WTC11 (cell line): ENCODE measurements around the gene INTS2. TPM values are rescaled to one million over a fixed set of nuclear protein-coding genes. Genes with fewer than 3 reads are reported as not detected.

ENCODE experiments used
- ATAC-seq: fragments of 200-7000 bp; cut with Tn5 transposase; 2 replicates; pipeline ENCODE4 v1.10.0; 2021; ENCODE audit warnings: mild to moderate bottlenecking, moderate library complexity
- CTCF ChIA-PET: fragments of 300-600 bp; sonication (Branson Sonifier 250); formaldehyde crosslinking; loops from one replicate; lab custom pipeline; 2021; ENCODE audit warnings: antibody characterized with exemption; lab: Charles Lee
- POLR2A ChIA-PET: fragments of 350-600 bp; sonication (Branson Sonifier 250); formaldehyde crosslinking; loops from one replicate; lab custom pipeline; 2021; ENCODE audit warnings: antibody characterized with exemption; lab: Charles Lee
- DNase-seq: peaks from one replicate; pipeline ENCODE4 v3.0.0; 2021; ENCODE audit warnings: low spot score
- H3K27ac Mint-ChIP-seq: 2 replicates; pipeline ENCODE4 v1.8.0; 2021; ENCODE audit warnings: mixed read lengths
- H3K27me3 Mint-ChIP-seq: 2 replicates; pipeline ENCODE4 v1.8.0; 2021; ENCODE audit warnings: low read depth, mild to moderate bottlenecking, moderate library complexity, mixed read lengths
- H3K36me3 Mint-ChIP-seq: 2 replicates; pipeline ENCODE4 v1.8.0; 2021; ENCODE audit warnings: mixed read lengths
- H3K4me1 Mint-ChIP-seq: 2 replicates; pipeline ENCODE4 v1.8.0; 2022; ENCODE audit warnings: mixed read lengths
- H3K4me3 Mint-ChIP-seq: 2 replicates; pipeline ENCODE4 v1.8.0; 2021; ENCODE audit warnings: mild to moderate bottlenecking, moderate library complexity, mixed read lengths
- H3K9me3 Mint-ChIP-seq: 2 replicates; pipeline ENCODE4 v1.8.0; 2021; ENCODE audit warnings: mixed read lengths
- AR ChIP-seq: fragments of 250-450 bp; sonication (Bioruptor Pico); IDR thresholded peaks from 2 replicates; pipeline ENCODE4 v1.9.0; 2021; ENCODE audit warnings: mild to moderate bottlenecking
- ATF3 ChIP-seq: sonication (generic); formaldehyde crosslinking; conservative IDR thresholded peaks from 2 replicates; pipeline ENCODE4 v1.8.1; 2022; ENCODE audit warnings: mild to moderate bottlenecking, missing genetic modification reagents
- ATF6 ChIP-seq: sonication (generic); formaldehyde crosslinking; IDR thresholded peaks from 2 replicates; pipeline ENCODE4 v1.8.1; 2023; ENCODE audit warnings: mild to moderate bottlenecking, missing genetic modification reagents
- CREM ChIP-seq: sonication (generic); formaldehyde crosslinking; IDR thresholded peaks from 2 replicates; pipeline ENCODE4 v1.8.1; 2022; ENCODE audit warnings: mild to moderate bottlenecking, missing genetic modification reagents, moderate library complexity
- E2F4 ChIP-seq: sonication (generic); formaldehyde crosslinking; IDR thresholded peaks from 2 replicates; pipeline ENCODE4 v1.8.1; 2022; ENCODE audit warnings: low read depth, mild to moderate bottlenecking, moderate library complexity, missing genetic modification reagents, borderline replicate concordance
- ERG ChIP-seq: fragments of 250-450 bp; sonication (Bioruptor Pico); IDR thresholded peaks from 2 replicates; pipeline ENCODE4 v1.8.0; 2021; ENCODE audit warnings: mild to moderate bottlenecking
- FOXK1 ChIP-seq: sonication (generic); formaldehyde crosslinking; IDR thresholded peaks from 2 replicates; pipeline ENCODE4 v1.8.0; 2022; ENCODE audit warnings: mild to moderate bottlenecking, moderate library complexity, missing genetic modification reagents
- GTF2I ChIP-seq: fragments of 250-450 bp; sonication (Bioruptor Pico); conservative IDR thresholded peaks from 2 replicates; pipeline ENCODE4 v1.4.0; 2021; ENCODE audit warnings: mild to moderate bottlenecking
- NFE2L1 ChIP-seq: sonication (generic); formaldehyde crosslinking; IDR thresholded peaks from 2 replicates; pipeline ENCODE4 v1.8.1; 2023; ENCODE audit warnings: missing genetic modification reagents
- NR3C1 ChIP-seq: sonication (generic); formaldehyde crosslinking; conservative IDR thresholded peaks from 2 replicates; pipeline ENCODE4 v1.8.1; 2023; ENCODE audit warnings: low read depth, mild to moderate bottlenecking, missing genetic modification reagents
- PREB ChIP-seq: sonication (generic); formaldehyde crosslinking; IDR thresholded peaks from 2 replicates; pipeline ENCODE4 v1.8.1; 2022; ENCODE audit warnings: mild to moderate bottlenecking, missing genetic modification reagents, moderate library complexity, borderline replicate concordance
- SMAD4 ChIP-seq: sonication (generic); formaldehyde crosslinking; IDR thresholded peaks from 2 replicates; pipeline ENCODE4 v1.8.0; 2022; ENCODE audit warnings: mild to moderate bottlenecking, missing genetic modification reagents
- TEAD1 ChIP-seq: sonication (generic); formaldehyde crosslinking; IDR thresholded peaks from 2 replicates; pipeline ENCODE4 v1.8.0; 2022; ENCODE audit warnings: mild to moderate bottlenecking, missing genetic modification reagents
- TEAD4 ChIP-seq: sonication (generic); formaldehyde crosslinking; IDR thresholded peaks from 2 replicates; pipeline ENCODE4 v1.8.0; 2022; ENCODE audit warnings: mild to moderate bottlenecking, missing genetic modification reagents
- USF2 ChIP-seq: sonication (generic); formaldehyde crosslinking; IDR thresholded peaks from 2 replicates; pipeline ENCODE4 v1.8.1; 2023; ENCODE audit warnings: mild to moderate bottlenecking, missing genetic modification reagents, moderate library complexity
- total RNA-seq: library from RNA; stranded (reverse); gene quantifications from 3 replicates; pipeline ENCODE4 v1.2.3, GENCODE V29; 2021

The INTS2 gene
- total RNA-seq, 1 experiment from 2014 or later = 24.9 TPM

GRCh38 chr17:61869138-61869537, 58.6 kb downstream of the INTS2 start (continued):
- TF ChIP-seq AR (CRISPR knock-in tag) (no peak), TEAD4 (CRISPR knock-in tag) (no peak), E2F4 (CRISPR knock-in tag) (no peak), PREB (CRISPR knock-in tag) (no peak)

- H3K27ac Mint-ChIP-seq = no peak overlapping the region
- no peak for ATAC-seq
- H3K27me3 Mint-ChIP-seq = no peaks in the 10 kb centered on the region
- TF ChIP-seq CREM = no peak
- TF ChIP-seq USF2 = no peak
- TF ChIP-seq GTF2I = no peak
- TF ChIP-seq ERG (CRISPR knock-in tag) = no peak
- TF ChIP-seq ATF6 (CRISPR knock-in tag) = no peak
- no peak for TF ChIP-seq AR (CRISPR knock-in tag)
- no peak for TF ChIP-seq SMAD4 (CRISPR knock-in tag)
- TF ChIP-seq FOXK1 = no peak
- no peak for TF ChIP-seq TEAD1 (CRISPR knock-in tag)
- TF ChIP-seq ATF3 (CRISPR knock-in tag) = no peak
- TF ChIP-seq NFE2L1 (CRISPR knock-in tag) = no peak
- no peak for TF ChIP-seq NR3C1
- CTCF ChIA-PET = no interaction called here
- no peaks in the 10 kb centered on the region for H3K9me3 Mint-ChIP-seq
- H3K36me3 Mint-ChIP-seq = peaks cover 20% of the 10 kb centered on the region
- peaks cover 6% of the 10 kb centered on the region for H3K4me1 Mint-ChIP-seq
- POLR2A ChIA-PET = no interaction called here
- no peak overlapping the region for H3K4me3 Mint-ChIP-seq
- DNase-seq = no peak
Measured at GRCh38 chr17:61868074-61868473, 59.7 kb downstream of the INTS2 start.
